Stimulated activated CD4-positive, alpha-beta T cell treated with anti-CD3 and anti-CD28 coated beads, Interleukin-2, amount 100 ng/mL, for 4 hours (primary cell): Measurements from ENCODE around the gene CLK1.
"Not testable (repeated sequence)": the region's sequence is repeated elsewhere in the genome, so short reads cannot be mapped to it uniquely, and the experiment has no call there.

Experiments
- DNase-seq: peaks from one replicate; pipeline ENCODE4 v3.0.0-alpha.2; 2020; ENCODE audit warnings: low read depth

The CLK1 gene

DNA sequence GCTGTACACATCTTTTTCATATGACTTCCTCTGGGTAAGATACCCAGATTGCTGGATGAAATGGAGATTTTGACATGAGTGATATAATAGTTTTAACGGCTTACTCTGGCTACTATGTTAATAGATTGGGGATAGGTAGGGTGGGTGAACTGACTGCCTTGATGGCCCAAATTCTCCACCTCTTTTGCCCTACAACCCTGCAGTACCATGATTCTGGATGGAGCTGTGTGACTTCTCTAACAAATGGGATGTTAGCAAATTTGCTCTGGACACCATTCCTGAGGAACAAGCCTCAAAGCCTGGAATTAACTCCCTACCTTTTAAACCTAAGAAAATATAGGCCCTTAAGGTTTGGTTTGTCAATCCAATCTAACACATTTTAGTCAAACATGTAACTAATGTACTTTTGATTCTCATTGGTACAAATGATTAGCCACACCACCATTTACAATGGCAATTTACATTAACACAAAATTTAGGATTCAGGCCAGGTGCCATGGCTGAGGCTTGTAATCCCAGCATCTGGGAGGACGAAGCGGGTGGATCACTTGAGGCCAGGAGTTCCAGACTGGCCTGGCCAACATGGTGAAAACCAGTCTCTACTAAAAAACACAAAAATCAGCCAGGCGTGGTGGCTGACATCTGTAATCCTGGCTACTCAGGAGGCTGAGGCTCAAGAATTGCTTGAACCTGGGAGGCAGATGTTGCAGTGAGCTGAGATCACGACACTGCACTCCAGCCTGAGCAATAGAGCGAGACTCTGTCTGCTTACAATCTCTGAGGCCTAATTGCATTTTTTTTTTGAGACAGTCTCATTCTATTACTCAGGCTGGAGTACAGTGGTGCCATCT, 12.8 kb downstream of the CLK1 start:
- no peak for DNase-seq

DNA sequence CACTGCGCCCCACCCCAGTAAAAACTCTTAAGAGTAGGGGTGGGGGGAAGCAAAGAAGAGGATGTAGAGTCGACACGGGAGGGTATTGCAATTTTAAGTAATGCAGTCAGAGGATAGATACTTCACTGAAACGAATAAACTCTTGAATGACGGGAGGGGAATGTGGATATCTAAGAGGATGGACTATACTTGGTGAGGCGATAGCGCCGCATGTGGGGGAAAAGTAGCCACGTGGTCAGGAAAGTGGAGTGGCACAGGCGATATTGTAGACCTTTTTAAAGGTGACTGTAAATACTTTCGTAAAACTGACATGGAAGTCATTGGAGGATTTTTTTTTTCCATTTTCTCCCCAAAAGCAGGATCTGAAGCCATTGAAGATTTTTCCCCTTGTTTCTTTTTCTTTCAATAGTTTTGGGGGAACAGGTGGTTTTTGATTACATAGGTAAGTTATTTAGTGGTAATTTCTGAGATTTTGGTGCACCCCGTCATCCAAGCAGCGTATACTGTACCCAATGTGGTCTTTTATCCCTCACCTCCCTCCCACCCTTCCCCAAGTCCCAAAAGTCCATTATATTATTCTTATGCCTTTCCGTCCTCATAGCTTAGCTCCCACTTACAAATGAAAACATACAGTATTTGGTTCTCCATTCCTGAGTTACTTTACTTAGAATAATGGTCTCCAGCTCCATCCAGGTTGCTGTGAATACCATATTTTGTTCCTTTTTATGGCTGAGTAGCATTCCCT, 13.8 kb downstream of the CLK1 start:
- DNase-seq: no peak

DNA sequence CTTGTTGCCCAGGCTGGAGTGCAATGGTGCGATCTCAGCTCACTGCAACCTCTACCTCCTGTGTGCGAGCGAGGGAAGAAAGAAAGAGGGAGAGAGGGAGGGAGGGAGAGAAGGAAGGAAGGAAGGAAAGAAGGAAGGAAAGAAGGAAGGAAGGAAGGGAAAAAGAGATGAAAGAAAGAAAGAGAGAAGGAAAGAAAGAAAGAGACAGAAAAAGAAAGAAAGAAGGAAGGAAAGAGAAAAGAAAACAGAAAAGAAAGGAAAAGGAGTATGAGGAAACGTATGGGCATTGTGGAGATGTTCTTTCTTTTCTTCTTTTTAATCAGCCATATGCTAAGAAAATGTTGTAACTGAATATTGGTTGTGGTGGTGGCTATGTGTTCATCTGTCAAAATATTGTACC, 16.5 kb downstream of the CLK1 start:
- no peak for DNase-seq

DNA sequence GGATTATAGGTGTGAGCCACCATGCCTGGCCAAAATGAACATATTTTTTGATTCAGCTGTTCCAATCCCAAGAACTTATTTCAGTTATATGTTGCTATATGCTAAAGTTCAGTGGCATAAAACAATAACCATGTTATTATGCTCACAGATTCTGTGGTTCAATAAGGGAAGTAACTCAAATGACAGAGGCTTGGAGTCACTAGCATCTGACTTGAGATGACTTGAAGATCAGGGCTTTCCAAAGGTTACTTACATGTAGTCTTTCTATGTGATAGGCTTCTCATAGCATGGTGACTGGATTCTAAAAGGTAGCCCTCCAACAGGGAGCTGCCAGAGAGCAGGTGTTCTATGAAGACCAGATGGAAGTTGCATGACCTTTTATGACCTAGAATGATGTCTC, 17.2 kb downstream of the CLK1 start:
- DNase-seq: no peak

DNA sequence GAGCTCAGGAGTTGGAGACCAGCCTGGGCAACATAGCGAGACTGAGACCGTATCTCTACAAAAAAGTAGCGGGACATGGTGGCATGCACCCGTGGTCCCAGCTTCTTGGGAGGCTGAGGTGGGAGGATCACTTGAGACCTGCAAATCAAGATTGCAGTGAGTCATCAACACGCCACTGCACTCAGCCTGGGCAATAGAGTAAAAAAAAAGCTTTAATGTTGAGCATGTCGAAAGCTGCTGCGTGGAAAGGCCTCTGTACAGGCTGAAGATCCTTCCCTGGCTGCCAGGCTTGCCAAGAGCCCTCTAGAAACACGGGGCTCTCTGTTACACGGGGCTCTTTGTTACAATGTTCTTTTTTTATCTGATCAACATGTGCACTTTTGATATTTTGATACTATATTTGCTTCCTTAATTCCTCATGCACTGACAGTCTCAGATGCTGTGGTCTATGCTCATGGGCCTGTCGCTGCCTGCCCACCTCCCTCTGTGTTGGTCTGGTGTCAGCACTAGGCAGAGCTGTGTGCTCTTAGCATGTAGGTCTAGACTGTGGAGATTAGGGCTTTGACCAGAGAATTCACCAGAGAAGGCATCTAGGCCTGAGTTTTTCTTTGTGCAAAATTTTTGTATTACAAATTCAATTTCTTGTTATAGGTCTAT, 18.7 kb downstream of the CLK1 start:
- no peak for DNase-seq

DNA sequence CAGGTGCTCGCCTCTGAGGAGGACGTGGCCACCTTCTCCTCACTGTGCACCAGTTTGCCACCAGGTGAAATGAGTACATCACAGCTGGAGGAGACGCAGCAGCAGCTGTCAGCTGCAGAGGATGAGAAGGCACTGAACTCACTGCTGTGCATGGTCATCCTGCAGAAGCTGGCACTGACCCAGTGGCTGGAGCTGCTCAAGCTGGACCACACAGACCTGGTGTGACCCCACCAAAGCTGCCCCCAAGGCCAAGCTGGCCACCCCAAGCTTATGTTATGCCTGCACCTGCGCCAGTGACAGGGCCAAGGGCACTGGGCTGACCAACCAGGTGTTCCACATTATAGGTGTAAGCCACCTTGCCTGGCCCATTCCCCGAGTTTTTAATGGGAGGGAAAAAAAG, 19.3 kb downstream of the CLK1 start:
- no peak for DNase-seq

DNA sequence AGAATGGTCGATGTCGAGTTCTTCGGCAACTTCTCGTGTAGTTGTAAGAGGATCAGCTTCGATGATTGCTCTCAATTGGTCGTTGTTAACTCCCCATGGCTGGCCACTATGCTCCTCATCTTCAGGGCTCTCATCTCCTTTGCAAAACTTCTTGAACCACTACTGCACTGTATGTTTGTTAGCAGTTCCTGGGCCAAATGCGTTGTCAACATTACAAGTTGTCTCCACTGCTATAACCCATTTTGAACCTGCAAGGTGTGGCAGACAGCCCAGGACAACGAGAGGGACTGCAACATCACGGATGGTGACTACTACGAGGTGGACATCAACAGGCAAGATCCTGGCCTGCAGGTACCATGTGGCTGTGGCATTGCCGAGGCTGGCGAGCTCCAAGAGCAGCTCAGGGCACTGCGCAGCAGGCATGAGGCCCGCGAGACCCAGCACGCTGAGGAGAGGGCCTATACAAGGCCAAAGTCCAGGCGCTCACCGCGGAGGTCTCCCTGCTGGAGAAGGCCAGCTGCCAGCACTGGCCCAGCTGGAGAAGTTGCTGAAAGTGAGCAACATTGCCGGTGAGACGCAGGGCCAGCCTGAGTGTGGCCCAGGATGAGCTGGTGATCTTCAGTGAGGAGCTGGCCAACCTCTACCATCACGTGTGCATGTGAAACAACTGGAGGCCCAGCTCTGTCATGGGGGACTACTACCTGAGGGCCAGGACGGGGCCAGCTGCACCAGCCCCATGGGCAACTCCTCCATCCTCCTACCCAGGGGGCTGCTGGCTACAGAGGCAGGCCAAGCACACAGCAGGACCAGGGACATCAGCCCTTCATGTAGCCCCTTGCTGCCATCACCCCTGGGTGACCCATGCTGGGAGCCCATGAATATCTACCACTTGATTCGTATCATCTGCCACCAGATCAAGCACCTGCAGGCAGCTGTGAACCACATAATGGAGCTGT, 20.2 kb downstream of the CLK1 start:
- no peak for DNase-seq

DNA sequence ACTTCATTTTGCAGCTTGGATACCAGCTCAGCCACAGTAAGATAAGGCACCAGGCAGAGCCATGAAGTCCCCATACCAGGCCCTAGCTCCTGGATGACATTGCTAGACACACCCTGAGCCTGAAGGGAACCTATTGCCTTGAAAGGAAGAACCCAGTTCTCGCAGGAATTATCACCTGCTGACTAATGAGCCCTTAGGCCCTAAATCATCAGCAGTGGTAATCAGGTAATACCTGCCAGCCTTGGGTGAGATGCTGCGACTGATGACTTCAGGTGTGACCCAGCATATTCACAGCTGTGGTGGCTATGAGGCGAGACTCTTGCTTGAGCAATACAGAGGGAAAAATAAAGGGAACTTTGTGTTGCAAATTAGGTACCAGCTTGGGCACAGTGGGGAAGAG, 24.9 kb downstream of the CLK1 start:
- DNase-seq: no peak

DNA sequence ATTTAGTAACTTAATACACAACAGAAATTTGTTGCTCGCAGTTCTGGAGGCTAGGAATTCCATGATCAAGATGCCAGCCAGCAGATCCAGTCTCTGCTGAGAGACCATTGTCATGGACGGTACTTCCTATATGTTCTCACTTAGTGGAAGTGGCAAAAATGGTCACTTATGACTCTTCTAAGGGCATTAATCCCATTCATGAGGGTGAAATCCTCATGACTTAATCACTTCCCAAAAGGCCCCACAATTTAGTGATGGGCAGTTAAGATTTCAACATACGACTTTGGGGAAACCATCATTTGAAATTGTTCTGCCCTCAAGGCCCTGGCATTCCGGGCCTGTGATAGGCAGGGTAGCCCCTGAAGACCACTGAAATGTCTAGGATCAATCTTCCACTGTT, 29.8 kb downstream of the CLK1 start:
- DNase-seq: no peak

DNA sequence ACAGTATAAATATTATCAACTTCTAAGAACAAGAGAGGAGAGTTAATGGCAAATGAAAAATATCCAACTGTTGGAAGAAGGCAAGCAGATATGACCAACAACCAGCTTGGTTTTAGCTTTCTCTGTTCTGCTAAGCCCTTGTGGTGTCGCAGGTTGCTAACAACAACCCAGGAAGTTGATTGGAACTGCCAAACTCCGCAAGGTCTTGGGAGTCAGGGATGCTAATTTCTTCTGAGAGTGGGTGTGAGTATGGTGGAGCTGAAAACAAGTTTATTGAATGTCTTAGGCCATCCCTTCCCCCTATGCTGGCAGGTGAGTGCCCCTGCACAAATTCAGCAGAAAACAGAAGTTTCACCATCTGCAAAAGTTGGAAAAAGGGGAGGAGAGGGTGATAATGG, 35.2 kb downstream of the CLK1 start:
- DNase-seq: no peak

DNA sequence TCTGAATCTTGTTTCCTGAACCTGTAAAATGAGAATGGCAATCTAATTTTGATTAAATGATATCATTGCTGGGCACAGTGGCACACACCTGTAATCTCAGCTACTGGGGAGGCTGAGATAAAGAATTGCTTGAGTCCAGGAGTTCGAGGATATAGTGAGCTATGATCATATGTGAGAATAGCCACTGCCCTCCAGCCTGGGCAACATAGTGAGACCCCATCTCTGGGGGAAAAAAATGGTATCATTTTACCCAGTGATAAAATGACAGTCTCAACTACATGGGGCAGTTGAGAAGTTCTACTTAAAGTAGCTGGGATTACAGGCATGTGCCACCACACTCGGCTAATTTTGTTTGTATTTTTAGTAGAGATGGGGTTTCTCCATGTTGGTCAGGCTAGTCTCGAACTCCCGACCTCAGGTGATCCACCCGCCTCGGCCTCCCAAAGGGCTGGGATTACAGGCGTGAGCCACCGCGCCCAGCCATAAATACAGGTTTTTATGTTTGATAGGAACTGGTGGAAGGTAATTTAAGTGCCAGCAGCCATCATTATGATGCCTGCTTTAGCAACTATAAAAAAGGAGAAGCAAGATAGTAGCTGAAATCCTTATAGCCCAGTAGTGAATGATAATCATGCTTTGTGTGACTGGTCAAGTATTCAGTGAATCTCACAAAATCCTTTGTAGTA, 35.7 kb downstream of the CLK1 start:
- DNase-seq: no peak

DNA sequence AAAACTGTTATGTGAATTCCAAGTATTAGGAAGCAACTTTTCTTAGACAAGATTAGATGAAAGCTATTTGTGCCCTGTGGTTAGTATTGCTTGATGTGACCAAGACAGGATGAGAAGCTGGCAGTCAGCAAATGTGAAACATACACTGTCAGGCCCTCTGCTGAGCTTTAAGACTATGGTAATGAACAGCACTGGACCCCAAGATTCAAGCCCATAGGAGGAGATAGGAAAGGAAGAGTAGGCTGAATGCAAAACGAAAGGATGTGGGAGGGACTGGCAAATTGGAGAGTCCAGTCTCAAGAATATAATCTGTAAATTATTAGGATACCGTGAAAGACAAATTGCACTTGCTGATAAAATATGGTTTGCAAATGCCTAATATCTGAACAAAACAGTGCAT, 36.4 kb downstream of the CLK1 start:
- no peak for DNase-seq

DNA sequence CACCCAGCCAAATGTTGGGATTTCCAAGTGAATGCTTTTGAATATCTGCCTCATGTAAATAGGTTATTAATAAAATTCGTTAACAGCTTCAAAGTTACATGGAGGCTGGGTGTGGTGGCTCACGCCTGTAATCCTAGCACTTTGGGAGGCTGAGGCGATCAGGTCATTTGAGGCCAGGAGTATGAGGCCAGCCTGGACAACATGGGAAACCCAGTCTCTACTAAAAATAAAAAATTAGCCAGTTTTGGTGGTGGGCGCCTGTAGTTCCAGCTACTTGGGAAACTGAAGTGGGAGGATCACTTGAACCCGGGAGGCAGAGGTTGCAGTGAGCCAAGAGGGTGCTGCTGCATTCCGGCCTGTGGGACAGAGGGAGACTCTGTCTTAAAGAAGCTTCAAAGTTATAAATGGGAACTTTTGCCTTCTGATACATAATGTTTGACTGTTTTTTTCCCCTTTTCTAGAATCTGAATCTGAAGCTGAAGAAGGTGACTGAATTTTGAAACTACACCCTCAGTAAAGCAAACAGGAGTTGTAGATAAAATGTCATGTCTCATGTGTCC, 42.7 kb downstream of the CLK1 start:
- DNase-seq: no peak

DNA sequence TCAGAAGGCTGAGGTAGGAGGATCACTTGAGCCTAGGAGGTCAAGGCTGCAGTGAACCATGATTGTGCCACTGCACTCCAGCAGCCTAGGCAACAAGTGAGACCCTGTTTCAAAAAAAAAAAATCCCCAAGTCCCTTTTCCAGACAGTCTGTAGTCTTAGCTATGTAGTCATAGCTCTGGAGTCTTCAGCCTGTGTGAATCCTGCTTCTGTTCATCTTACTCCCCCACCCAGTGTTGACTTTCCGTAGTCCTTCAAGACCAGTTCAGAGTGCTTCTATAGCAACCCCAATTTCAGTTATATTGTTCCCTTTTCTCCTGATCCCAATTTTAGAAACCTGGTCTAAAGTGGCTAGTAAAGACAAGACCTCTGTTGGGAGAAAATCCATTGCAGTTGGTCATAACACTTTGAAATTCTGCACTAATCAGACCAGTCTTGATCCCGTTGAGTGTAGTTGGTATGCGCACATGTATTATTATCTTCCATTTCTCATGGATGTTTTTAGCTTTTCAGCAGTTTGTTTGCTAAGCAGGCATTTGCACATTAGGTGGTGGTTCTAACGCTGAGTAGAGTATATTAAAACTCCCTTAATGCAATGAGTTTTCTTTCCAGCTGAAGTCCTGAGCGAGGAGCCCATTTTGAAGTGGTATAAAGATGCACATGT, 43.8 kb downstream of the CLK1 start:
- DNase-seq: no peak

DNA sequence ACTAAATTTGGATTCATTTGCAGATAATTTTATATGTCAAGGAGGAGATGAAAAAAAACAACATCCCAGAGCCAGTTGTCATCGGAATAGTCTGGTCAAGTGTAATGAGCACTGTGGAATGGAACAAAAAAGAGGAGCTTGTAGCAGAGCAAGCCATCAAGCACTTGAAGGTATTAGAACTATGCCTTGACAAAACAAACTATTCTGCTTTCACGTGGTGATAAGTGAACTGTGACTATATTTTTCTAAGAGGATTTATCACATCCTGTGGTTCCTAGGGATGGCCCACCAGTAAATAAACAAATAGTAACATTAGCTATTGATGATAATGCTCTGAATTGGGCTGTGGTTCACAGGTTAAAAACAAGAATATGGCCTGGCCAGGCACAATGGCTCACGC, 45.7 kb downstream of the CLK1 start:
- not testable (repeated sequence) for DNase-seq

DNA sequence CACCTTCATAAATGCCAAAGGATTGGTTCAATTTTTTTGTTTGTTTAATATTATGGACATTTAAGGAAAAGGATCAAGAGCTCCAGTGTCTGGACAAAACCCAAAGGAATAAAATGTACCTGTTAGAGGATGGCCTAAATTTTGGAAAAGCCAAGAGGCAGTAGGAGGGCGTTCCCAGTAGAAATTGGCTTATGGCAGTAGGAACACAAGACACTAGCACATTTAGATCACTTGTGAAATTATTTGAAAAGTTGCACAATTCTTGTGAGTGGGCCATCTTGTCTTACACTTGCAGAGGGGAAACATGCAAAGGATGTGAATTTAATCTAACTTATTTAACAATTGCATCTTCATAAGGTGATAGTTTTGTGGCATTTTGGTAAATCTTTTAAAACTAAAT, 49.5 kb downstream of the CLK1 start:
- DNase-seq: no peak

DNA sequence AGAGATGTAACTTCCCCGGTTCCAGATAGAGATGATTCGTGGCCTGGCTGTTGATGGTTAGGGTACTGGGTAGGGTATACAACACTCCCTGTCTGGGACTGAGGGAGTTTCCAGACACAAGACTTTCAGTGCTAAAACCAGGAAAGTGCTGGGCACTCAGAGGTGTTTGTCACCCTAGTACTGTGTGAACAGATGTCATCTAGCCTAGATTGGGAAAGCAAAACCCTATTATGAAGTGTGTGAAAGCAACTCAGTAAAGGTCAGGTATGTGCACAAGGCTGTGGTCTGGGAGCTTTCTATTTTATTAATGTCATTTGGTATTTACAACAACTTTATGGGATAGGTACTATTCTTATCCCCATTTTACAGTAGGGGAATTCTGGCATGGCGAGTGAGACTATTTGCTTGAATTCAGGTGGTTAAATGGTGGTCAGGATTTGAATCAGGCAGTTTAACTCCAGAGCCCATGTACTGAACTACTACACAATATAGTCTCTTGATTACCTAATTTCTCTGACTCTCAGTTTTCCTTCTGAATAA, 50.1 kb downstream of the CLK1 start:
- no peak for DNase-seq

DNA sequence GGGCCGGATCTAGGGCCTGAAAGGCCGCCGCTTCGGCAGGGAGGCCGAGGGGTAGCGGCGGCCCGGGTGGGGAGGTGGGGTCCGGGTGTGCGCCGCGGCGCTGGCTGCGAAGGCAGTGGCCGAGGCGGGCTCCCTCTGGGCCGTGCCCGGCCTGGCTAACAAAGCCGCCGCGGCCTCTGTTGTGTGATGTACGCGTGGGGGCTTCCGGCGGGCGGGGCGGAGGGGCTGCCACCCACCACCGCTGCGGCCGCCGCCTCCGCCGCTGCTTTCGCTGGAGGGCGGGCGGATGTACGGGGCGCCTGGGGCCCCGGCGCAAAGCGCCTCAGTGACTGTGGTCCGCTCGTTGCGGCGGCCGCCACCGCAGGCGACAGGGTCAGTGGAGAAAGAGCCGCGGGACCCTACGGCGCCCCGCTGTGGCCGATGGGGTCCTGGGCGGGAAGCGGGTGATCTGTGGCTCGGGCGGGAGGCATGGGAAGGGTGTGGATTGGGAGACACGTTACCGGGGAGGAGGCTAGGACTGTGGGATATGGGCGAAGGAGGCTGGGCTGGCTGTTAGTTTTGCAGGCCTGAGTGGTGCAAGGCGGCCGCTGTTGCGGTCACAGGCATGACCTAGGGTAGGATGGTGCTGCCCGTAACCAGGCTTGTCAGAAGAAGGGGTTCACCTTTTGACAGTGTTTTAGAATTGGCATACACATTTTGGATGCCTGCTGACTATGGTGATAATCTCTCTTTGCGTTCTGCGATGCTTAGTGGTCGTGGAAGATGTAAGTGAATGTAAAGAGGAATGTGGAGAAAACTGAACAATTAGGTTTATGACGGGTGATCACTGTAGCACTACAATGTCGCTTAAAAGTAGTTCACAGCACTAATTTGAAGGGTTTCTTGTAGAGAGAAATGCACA, 52.1 kb downstream of the CLK1 start:
- DNase-seq: peak; percentile 50
